Fibroblast of the aortic adventitia (primary cell): ENCODE measurements around the gene ERC1. TPM values are rescaled to one million over a fixed set of nuclear protein-coding genes. Genes with fewer than 3 reads are reported as not detected.
"Not testable (repeated sequence)": the region's sequence is repeated elsewhere in the genome, so short reads cannot be mapped to it uniquely, and the experiment has no call there.

Experiments used
- DNase-seq: peaks from one replicate; pipeline ENCODE4 v3.0.0-alpha.2; 2010; ENCODE audit warnings: low read depth
- H3K4me3 ChIP-seq: 2 replicates; pipeline ENCODE4 v1.5.1; 2011; ENCODE audit warnings: low read depth, mild to moderate bottlenecking, control low read depth, low read length, moderate library complexity
- total RNA-seq: library from RNA; depleted of rRNA; stranded (reverse); fragments of >200 nt; gene quantifications from 2 replicates; pipeline ENCODE4 v1.2.3, GENCODE V29; 2012; ENCODE audit warnings: low replicate concordance
- TF ChIP-seq, protein P1 (sequence below): IDR thresholded peaks from 2 replicates; pipeline ENCODE4 v1.5.1; 2011; ENCODE audit warnings: mild to moderate bottlenecking, low read length, control low read depth, inconsistent platforms; ENCODE audit not compliant: insufficient read depth

The ERC1 gene
- total RNA-seq, 1 donor, result 50.9 TPM

DNA sequence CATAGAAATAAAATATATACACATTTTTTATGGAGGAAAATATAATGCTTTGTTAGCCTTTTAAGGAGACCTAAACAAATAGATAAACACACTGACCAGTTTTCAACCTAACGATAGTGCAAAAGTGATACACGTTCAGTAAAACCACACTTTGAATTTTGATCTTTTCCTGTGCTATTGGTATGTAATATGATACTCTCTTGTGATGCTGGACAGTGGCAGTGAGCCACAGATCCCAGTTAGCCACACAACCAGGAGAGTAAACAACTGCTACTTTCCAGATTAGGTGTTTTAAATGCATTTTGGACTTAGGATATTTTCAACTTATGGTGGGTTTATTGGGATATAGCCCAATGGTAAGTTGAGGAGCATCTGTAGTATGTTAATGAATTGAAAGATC lies 243.1 kb downstream of the ERC1 start:
- DNase-seq, result peak; percentile 23
- TF ChIP-seq, protein P1, sequence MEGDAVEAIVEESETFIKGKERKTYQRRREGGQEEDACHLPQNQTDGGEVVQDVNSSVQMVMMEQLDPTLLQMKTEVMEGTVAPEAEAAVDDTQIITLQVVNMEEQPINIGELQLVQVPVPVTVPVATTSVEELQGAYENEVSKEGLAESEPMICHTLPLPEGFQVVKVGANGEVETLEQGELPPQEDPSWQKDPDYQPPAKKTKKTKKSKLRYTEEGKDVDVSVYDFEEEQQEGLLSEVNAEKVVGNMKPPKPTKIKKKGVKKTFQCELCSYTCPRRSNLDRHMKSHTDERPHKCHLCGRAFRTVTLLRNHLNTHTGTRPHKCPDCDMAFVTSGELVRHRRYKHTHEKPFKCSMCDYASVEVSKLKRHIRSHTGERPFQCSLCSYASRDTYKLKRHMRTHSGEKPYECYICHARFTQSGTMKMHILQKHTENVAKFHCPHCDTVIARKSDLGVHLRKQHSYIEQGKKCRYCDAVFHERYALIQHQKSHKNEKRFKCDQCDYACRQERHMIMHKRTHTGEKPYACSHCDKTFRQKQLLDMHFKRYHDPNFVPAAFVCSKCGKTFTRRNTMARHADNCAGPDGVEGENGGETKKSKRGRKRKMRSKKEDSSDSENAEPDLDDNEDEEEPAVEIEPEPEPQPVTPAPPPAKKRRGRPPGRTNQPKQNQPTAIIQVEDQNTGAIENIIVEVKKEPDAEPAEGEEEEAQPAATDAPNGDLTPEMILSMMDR, result no peak
- no peak overlapping the region for H3K4me3 ChIP-seq

DNA sequence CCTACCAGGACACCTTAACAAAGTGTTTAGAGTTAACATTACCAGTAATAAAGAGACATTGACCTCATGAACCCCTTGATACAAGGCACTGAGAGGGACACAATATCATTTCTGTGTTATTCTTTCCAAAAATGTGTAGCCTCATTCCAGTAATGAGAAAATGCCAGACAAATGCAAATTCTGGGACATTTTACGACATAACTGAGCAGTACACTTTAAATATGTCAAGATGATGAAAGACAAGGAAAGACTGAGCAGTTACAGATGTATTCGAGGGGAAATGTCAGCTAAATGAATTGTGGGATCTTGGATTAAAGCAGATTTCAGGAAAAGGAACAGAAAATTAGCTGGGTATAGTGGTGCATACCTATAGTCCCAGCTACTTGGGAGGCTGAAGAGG lies 255.6 kb downstream of the ERC1 start:
- H3K4me3 ChIP-seq, result no peak overlapping the region
- TF ChIP-seq, protein P1, result no peak
- DNase-seq, result peak; percentile 22

DNA sequence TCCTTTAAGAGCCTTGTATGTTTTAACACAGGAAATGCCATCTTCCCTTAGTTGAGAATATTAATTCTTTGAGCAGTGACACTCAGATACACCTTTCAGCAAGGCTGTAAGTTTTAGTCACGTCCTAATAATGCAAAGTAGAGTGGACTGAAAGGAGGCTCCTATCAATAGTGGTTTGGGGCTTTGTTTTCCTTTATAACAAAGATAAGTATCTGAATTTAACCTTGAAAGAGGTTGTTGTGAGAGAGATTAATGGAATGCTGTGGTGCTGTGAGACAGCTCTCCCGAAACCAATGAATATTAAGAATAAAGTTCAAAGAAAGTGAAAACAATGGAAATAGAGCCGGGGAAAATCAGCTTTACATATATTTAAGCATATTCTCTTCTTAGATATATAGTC lies 259.6 kb downstream of the ERC1 start:
- no peak for DNase-seq
- TF ChIP-seq, protein P1, result no peak
- H3K4me3 ChIP-seq, result no peak overlapping the region

DNA sequence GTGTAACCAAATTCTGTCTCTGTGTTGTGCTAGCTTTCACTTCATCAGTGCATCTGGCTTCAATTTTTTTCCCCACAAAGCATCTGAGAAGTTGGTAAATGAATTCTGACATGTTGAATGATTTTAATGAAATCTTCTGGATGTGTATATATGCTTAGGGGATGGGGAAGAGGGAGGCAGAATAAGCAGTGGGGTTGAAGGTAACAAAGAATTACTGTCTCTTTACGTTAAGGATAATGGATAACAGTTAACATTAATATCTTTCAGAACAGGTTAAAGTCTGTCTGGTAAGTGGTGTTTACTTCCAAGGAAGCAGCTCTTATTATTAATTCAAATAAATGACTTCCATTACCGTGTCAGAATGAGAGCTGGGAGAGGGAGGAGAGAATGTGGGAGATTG lies 261.7 kb downstream of the ERC1 start:
- H3K4me3 ChIP-seq, result no peak overlapping the region
- DNase-seq, result no peak
- TF ChIP-seq, protein P1, result no peak

DNA sequence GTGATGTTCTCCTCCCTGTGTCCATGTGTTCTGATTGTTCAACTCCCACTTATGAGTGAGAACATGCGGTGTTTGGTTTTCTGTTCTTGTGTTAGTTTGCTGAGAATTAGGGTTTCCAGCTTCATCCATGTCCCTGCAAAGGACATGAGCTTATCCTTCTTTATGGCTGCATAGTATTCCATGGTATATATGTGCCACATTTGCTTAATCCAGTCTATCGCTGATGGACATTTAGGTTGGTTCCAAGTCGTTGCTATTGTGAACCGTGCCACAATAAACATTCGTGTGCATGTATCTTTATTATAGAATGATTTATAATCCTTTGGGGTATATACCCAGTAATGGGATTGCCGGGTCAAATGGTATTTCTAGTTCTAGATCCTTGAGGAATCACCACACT lies 264.1 kb downstream of the ERC1 start:
- not testable (repeated sequence) for DNase-seq, H3K4me3 ChIP-seq

DNA sequence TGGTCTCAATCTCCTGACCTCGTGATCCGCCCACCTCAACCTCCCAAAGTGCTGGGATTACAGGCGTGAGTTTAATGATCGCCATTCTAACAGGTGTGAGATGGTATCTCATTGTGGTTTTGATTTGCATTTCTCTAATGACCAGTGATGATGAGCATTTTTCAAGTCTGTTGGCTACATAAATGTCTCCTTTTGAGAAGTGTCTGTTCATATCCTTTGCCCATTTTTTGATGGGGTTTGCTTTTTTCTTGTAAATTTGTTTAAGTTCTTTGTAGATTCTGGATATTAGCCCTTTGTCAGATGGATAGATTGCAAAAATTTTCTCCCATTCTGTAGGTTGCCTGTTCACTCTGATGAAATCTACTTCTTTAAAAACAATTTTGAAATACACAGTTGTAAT lies 264.8 kb downstream of the ERC1 start:
- not testable (repeated sequence) for H3K4me3 ChIP-seq, DNase-seq

DNA sequence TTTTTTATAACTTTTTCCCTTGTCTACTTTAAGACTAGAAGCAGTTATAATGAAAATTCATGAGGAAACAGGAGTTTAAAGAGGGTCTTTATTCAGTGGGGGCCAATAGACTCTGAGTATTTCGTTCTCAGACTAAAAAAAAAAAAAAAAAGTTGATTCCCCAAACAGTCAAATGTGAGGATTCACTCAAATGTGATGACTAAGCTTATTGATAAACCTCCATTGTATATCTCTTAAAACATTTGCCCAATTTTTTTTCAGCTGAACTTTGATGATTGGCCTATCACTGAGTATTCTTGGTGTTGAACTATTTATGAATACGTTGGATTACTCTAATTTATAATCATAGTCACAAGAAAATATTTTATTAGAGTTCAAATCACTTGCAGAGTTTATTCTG lies 265.3 kb downstream of the ERC1 start:
- TF ChIP-seq, protein P1, result no peak
- no peak for DNase-seq
- no peak overlapping the region for H3K4me3 ChIP-seq

DNA sequence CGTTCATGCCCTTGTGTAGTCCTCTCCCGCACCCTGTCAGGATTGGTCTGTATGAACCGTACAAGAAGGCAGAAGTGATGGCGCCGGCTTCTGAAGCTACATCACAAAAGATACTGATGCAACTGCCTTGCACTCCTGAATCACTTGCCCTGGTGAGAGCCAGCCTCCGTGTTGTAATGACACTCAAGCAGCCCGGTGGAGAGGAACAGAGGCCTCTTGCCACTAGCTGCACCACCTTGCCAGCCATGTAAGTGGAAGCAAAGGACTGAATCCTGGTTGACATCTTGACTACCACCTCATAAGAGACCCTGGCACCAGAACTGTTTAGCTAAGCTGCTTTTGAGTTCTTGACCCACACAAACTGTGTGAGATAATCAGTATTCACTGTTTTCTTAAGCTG lies 266.0 kb downstream of the ERC1 start:
- no peak overlapping the region for H3K4me3 ChIP-seq
- TF ChIP-seq, protein P1, result no peak
- DNase-seq, result no peak
